Vagina (tissue), 2 donors: ENCODE measurements around the gene TMEM164.

Experiments used
- CTCF ChIP-seq, 3 experiments: fragments of 450-650 bp in 2 of 3; fragments of 200-600 bp in 1 of 3; sonication (generic) in 1 of 3; IDR thresholded peaks; one replicate each; pipeline ENCODE4 v1.5.1; 2017 to 2019; ENCODE audit warnings: antibody characterized with exemption in 3 of 3, mild to moderate bottlenecking in 2 of 3, moderate library complexity in 2 of 3
- POLR2A ChIP-seq, 2 donors: fragments of 450-650 bp; IDR thresholded peaks; one replicate each; pipeline ENCODE4 v1.6.1; 2017; ENCODE audit warnings: antibody characterized with exemption in 2 of 2, mild to moderate bottlenecking in 2 of 2, moderate library complexity in 2 of 2
- POLR2AphosphoS5 ChIP-seq, 2 donors: sonication (generic); formaldehyde crosslinking; IDR thresholded peaks; one replicate each; pipeline ENCODE4 v1.9.0; 2017; ENCODE audit warnings: antibody characterized with exemption in 2 of 2, mild to moderate bottlenecking in 2 of 2, low read depth in 1 of 2; ENCODE audit not compliant: insufficient read depth in 1 of 2

GRCh38 chrX:110044346-110045249 lies 41.7 kb downstream of the TMEM164 start:
- TF ChIP-seq CTCF (IDR thresholded peaks at IDR 0.05), result no peak
- TF ChIP-seq POLR2A (IDR thresholded peaks at IDR 0.05), result no peak
- no peak for TF ChIP-seq POLR2AphosphoS5 (IDR thresholded peaks at IDR 0.05; ENCODE audit: insufficient read depth in 1 of 2, low read depth in 1 of 2)
